WTC11 (cell line): ENCODE measurements around the gene EXOC6. TPM values are rescaled to one million over a fixed set of nuclear protein-coding genes. Genes with fewer than 3 reads are reported as not detected.

Experiments
- ATAC-seq: fragments of 200-7000 bp; cut with Tn5 transposase; 2 replicates; pipeline ENCODE4 v1.10.0; 2021; ENCODE audit warnings: mild to moderate bottlenecking, moderate library complexity
- CTCF ChIA-PET: fragments of 300-600 bp; sonication (Branson Sonifier 250); formaldehyde crosslinking; loops from one replicate; lab custom pipeline; 2021; ENCODE audit warnings: antibody characterized with exemption; lab: Charles Lee
- POLR2A ChIA-PET: fragments of 350-600 bp; sonication (Branson Sonifier 250); formaldehyde crosslinking; loops from one replicate; lab custom pipeline; 2021; ENCODE audit warnings: antibody characterized with exemption; lab: Charles Lee
- DNase-seq: peaks from one replicate; pipeline ENCODE4 v3.0.0; 2021; ENCODE audit warnings: low spot score
- H3K27ac Mint-ChIP-seq: 2 replicates; pipeline ENCODE4 v1.8.0; 2021; ENCODE audit warnings: mixed read lengths
- H3K27me3 Mint-ChIP-seq: 2 replicates; pipeline ENCODE4 v1.8.0; 2021; ENCODE audit warnings: low read depth, mild to moderate bottlenecking, moderate library complexity, mixed read lengths
- H3K36me3 Mint-ChIP-seq: 2 replicates; pipeline ENCODE4 v1.8.0; 2021; ENCODE audit warnings: mixed read lengths
- H3K4me1 Mint-ChIP-seq: 2 replicates; pipeline ENCODE4 v1.8.0; 2022; ENCODE audit warnings: mixed read lengths
- H3K4me3 Mint-ChIP-seq: 2 replicates; pipeline ENCODE4 v1.8.0; 2021; ENCODE audit warnings: mild to moderate bottlenecking, moderate library complexity, mixed read lengths
- H3K9me3 Mint-ChIP-seq: 2 replicates; pipeline ENCODE4 v1.8.0; 2021; ENCODE audit warnings: mixed read lengths
- ATF1 ChIP-seq: sonication (generic); formaldehyde crosslinking; IDR thresholded peaks from 2 replicates; pipeline ENCODE4 v1.8.1; 2023; ENCODE audit warnings: mild to moderate bottlenecking, moderate library complexity, missing genetic modification reagents
- ATF2 ChIP-seq: sonication (generic); formaldehyde crosslinking; IDR thresholded peaks from 2 replicates; pipeline ENCODE4 v1.8.1; 2022; ENCODE audit warnings: low read depth, missing genetic modification reagents, borderline replicate concordance
- ATF3 ChIP-seq: sonication (generic); formaldehyde crosslinking; conservative IDR thresholded peaks from 2 replicates; pipeline ENCODE4 v1.8.1; 2022; ENCODE audit warnings: mild to moderate bottlenecking, missing genetic modification reagents
- CTCF ChIP-seq: fragments of 200-600 bp; IDR thresholded peaks from 2 replicates; pipeline ENCODE4 v1.8.0; 2022; ENCODE audit warnings: antibody characterized with exemption
- FOXP1 ChIP-seq: sonication (generic); formaldehyde crosslinking; IDR thresholded peaks from 2 replicates; pipeline ENCODE4 v1.8.0; 2022; ENCODE audit warnings: missing genetic modification reagents, mild to moderate bottlenecking, moderate library complexity, borderline replicate concordance
- FOXP4 ChIP-seq: sonication (generic); formaldehyde crosslinking; IDR thresholded peaks from 2 replicates; pipeline ENCODE4 v1.8.0; 2022; ENCODE audit warnings: mild to moderate bottlenecking, missing genetic modification reagents
- GABPB1 ChIP-seq: sonication (generic); formaldehyde crosslinking; IDR thresholded peaks from 2 replicates; pipeline ENCODE4 v1.8.1; 2023; ENCODE audit warnings: mild to moderate bottlenecking, missing genetic modification reagents
- HMGA2 ChIP-seq: fragments of 250-450 bp; sonication (Bioruptor Pico); IDR thresholded peaks from 2 replicates; pipeline ENCODE4 v1.4.0; 2021; ENCODE audit warnings: mild to moderate bottlenecking, moderate library complexity
- JUN ChIP-seq: sonication (generic); formaldehyde crosslinking; IDR thresholded peaks from 2 replicates; pipeline ENCODE4 v1.8.0; 2023; ENCODE audit warnings: mild to moderate bottlenecking, missing genetic modification reagents
- NR2C2 ChIP-seq: sonication (generic); formaldehyde crosslinking; IDR thresholded peaks from 2 replicates; pipeline ENCODE4 v1.8.0; 2022; ENCODE audit warnings: mild to moderate bottlenecking, missing genetic modification reagents
- RELA ChIP-seq: sonication (generic); formaldehyde crosslinking; IDR thresholded peaks from 2 replicates; pipeline ENCODE4 v1.8.1; 2022; ENCODE audit warnings: missing genetic modification reagents, mild to moderate bottlenecking, borderline replicate concordance
- SMAD3 ChIP-seq: sonication (generic); formaldehyde crosslinking; IDR thresholded peaks from 2 replicates; pipeline ENCODE4 v1.8.0; 2022; ENCODE audit warnings: missing genetic modification reagents, mild to moderate bottlenecking, borderline replicate concordance
- SP1 ChIP-seq: sonication (generic); formaldehyde crosslinking; conservative IDR thresholded peaks from 2 replicates; pipeline ENCODE4 v1.8.1; 2022; ENCODE audit warnings: missing genetic modification reagents
- ZBTB43 ChIP-seq: sonication (generic); formaldehyde crosslinking; IDR thresholded peaks from 2 replicates; pipeline ENCODE4 v1.8.1; 2023; ENCODE audit warnings: mild to moderate bottlenecking, missing genetic modification reagents
- ZMAT4 ChIP-seq: fragments of 250-450 bp; sonication (Bioruptor Pico); IDR thresholded peaks from 2 replicates; pipeline ENCODE4 v1.9.0; 2021; ENCODE audit warnings: mild to moderate bottlenecking
- ZNF423 ChIP-seq: fragments of 250-450 bp; sonication (Bioruptor Pico); IDR thresholded peaks from 2 replicates; pipeline ENCODE4 v2.1.2; 2022; ENCODE audit warnings: mild to moderate bottlenecking, moderate library complexity
- total RNA-seq: library from RNA; stranded (reverse); gene quantifications from 3 replicates; pipeline ENCODE4 v1.2.3, GENCODE V29; 2021

Gene EXOC6
- total RNA-seq, 1 experiment from 2014 or later: 5.0 TPM

- TF ChIP-seq FOXP1 (CRISPR knock-in tag): no peak
- no peak for TF ChIP-seq ZNF423 (CRISPR knock-in tag)
- H3K4me1 Mint-ChIP-seq: no peaks in the 10 kb centered on the region
- H3K36me3 Mint-ChIP-seq: peaks cover 12% of the 10 kb centered on the region
- ChIA-PET POLR2A (no interaction called here), CTCF (interaction anchor here (0.7 to 1.8 kb wide), 2 partner anchors 17 to 58 kb away, joined by 3 to 5 read pairs; no protein-coding TSS in a partner anchor)
- ATAC-seq (no peak), DNase-seq (no peak)
- no peak overlapping the region for H3K4me3 Mint-ChIP-seq
- no peak overlapping the region for H3K27ac Mint-ChIP-seq
- no peaks in the 10 kb centered on the region; the same call in 1 of the 2 replicates for H3K27me3 Mint-ChIP-seq
- H3K9me3 Mint-ChIP-seq: peaks cover 14% of the 10 kb centered on the region
Observed at GRCh38 chr10:93023013-93023650, 174.8 kb downstream of the EXOC6 start.

GRCh38 chr10:93026072-93026471, 177.8 kb downstream of the EXOC6 start:
- H3K9me3 Mint-ChIP-seq: peaks cover 16% of the 10 kb centered on the region
- H3K27me3 Mint-ChIP-seq: no peaks in the 10 kb centered on the region; the same call in 1 of the 2 replicates
- CTCF ChIA-PET: no interaction called here
- TF ChIP-seq ATF1 (no peak), GABPB1 (CRISPR knock-in tag) (no peak), FOXP1 (CRISPR knock-in tag) (no peak), SP1 (CRISPR knock-in tag) (no peak), NR2C2 (CRISPR knock-in tag) (no peak), ZBTB43 (no peak)
- TF ChIP-seq, all 79 proteins: peak for 0
- no peak for DNase-seq
- H3K27ac Mint-ChIP-seq: no peak overlapping the region
- no peak overlapping the region for H3K4me3 Mint-ChIP-seq
- H3K36me3 Mint-ChIP-seq: peaks cover 12% of the 10 kb centered on the region
- POLR2A ChIA-PET: no interaction called here
- ATAC-seq: no peak
- peaks cover 11% of the 10 kb centered on the region for H3K4me1 Mint-ChIP-seq

- no peak for DNase-seq
- Mint-ChIP-seq H3K36me3 (peaks cover 12% of the 10 kb centered on the region), H3K9me3 (peaks cover 16% of the 10 kb centered on the region), H3K27me3 (no peaks in the 10 kb centered on the region; the same call in 1 of the 2 replicates), H3K4me3 (no peak overlapping the region), H3K27ac (no peak overlapping the region), H3K4me1 (peaks cover 24% of the 10 kb centered on the region)
- no peak for ATAC-seq
- ChIA-PET POLR2A (no interaction called here), CTCF (no interaction called here)
- TF ChIP-seq ATF3 (no peak), ZMAT4 (no peak), ZNF423 (CRISPR knock-in tag) (no peak), SMAD3 (CRISPR knock-in tag) (no peak), RELA (CRISPR knock-in tag) (no peak)
- TF ChIP-seq, all 79 proteins: peak for 0
Observed at GRCh38 chr10:93027508-93027907, 179.2 kb downstream of the EXOC6 start.

GRCh38 chr10:93028883-93029282, 180.6 kb downstream of the EXOC6 start:
- no peak for TF ChIP-seq FOXP4
- no peak for TF ChIP-seq JUN (CRISPR knock-in tag)
- TF ChIP-seq HMGA2 (CRISPR knock-in tag): no peak
- TF ChIP-seq ATF2: no peak
- no peak for TF ChIP-seq CTCF
- no peak for TF ChIP-seq FOXP1 (CRISPR knock-in tag)
- H3K27ac Mint-ChIP-seq: no peak overlapping the region
- H3K36me3 Mint-ChIP-seq: peaks cover 12% of the 10 kb centered on the region
- H3K4me1 Mint-ChIP-seq: peaks cover 37% of the 10 kb centered on the region
- H3K4me3 Mint-ChIP-seq: no peak overlapping the region
- peaks cover 16% of the 10 kb centered on the region for H3K9me3 Mint-ChIP-seq
- POLR2A ChIA-PET: no interaction called here
- no peak for ATAC-seq
- CTCF ChIA-PET: no interaction called here
- H3K27me3 Mint-ChIP-seq: no peaks in the 10 kb centered on the region; the same call in 1 of the 2 replicates
- no peak for DNase-seq
